IPS DF 4.7 (cell line): Measurements from ENCODE around the gene GRIN2C.
"Not testable (repeated sequence)": the region's sequence is repeated elsewhere in the genome, so short reads cannot be mapped to it uniquely, and the experiment has no call there.

Experiments
- DNase-seq: peaks from one replicate; pipeline ENCODE4 v3.0.0-alpha.2; 2013; ENCODE audit warnings: low spot score; ENCODE audit errors: extremely low read depth

Gene GRIN2C

GRCh38 chr17:74879308-74879707 lies 19.6 kb upstream of the GRIN2C start:
- no peak for DNase-seq

DNA sequence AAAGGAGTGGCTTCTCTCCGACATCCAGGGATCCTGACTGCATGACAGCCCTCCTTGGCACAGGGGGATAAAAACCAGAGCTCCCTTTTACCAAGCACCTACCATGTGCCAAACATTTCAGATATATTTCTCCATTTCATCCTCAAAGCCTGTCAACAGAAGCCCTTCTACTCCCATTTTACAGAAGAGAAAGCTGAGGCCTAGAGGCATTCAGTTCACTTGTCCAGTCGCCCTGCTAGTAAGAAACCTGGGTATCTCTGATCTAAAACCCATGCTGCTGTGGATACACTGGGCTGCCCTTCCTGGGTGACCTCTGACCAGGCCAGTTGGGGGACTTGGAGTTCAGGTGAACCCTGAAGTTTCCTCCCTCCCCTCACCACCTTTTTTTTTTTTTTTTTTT lies 19.0 kb upstream of the GRIN2C start:
- no peak for DNase-seq

GRCh38 chr17:74877592-74878548 lies 18.2 kb upstream of the GRIN2C start:
- no peak for DNase-seq

- DNase-seq = no peak
Measured at GRCh38 chr17:74875977-74876593, 16.4 kb upstream of the GRIN2C start.

DNA sequence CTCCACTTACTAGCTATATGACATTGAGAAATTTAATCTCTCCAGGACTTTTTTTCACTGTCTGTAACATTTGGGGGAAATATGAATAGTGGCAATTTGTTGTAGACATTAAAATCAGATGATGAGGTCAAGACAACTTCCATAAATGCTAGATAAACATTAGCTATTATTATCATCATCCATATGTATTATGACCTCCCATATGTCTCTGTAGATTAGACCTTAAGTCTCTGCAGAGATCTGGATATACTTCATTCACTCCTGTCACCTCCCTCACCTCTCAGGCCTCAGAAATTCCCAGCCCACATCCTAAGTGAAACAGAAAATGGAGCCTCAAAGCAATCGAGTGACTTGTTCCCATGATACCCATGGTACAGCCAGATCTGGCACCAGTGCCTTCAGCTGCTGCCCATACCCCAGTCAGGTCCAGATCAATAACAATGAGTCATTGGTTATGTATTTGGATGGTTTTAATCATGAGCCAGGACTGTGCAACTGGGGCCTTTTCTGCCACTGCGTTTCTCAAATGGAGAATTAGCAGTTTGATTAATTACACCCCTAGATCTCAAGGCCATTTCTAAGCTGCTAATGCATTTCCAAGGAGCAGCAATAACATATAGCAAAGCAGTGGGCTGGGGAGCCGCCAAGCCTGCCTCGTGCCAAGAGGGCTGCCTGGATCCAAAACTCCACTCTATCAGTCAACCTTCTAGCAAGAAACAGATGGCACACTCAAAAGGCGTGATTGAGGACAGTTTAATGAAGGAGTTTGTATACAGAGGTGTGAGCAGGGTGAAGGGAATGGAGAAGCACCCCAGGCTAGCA lies 15.7 kb upstream of the GRIN2C start:
- no peak for DNase-seq

GRCh38 chr17:74874615-74875037 lies 14.9 kb upstream of the GRIN2C start:
- DNase-seq = no peak

GRCh38 chr17:74873874-74874614 lies 14.4 kb upstream of the GRIN2C start:
- DNase-seq = no peak

DNA sequence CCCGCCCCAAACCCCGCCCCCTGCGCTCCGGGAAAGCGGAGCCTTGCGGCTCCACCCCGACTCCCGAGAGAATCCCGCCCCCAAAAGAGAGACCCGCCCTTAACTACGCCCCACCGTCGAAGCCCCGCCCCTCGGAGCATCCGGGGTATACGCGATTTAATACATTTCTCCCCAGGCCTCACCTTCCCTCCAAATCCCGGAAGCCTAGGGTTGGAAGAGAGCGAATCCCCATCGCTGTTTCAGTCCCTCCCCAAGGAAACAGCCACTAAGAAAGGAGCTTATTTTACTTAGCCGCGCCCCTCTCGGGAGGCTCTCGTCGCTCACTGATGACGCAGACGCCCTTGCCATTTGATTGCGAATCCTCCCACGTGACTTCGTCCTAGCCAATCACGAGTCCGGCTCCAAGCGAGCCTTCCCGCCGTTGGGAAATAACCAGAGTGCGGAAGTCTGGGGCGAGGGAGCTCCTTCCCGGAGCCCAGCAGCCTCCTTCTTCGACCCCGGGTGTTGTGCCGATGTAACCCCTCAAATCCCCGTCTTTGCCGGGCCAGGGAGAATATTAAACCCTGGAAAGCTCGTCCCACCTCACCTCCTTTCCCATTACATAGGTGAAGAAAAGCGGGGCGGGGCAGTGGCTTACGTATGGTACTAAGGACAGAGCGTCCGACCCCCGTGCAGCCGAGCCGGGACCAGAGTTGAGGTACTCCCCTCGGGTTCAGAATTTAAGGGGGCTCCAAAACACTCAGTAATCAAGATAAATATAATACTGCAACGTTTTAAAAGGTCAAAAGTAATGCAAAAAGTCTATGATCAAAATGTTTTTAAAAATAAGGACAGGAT lies 13.6 kb upstream of the GRIN2C start:
- peak; percentile 99 for DNase-seq

GRCh38 chr17:74872313-74873036 lies 12.8 kb upstream of the GRIN2C start, which contains the start of gene FDXR:
Gene FDXR (minus strand): TSS chr17:74872994. CDS start chr17:74872944, 50 bp downstream.
- no peak for DNase-seq

DNA sequence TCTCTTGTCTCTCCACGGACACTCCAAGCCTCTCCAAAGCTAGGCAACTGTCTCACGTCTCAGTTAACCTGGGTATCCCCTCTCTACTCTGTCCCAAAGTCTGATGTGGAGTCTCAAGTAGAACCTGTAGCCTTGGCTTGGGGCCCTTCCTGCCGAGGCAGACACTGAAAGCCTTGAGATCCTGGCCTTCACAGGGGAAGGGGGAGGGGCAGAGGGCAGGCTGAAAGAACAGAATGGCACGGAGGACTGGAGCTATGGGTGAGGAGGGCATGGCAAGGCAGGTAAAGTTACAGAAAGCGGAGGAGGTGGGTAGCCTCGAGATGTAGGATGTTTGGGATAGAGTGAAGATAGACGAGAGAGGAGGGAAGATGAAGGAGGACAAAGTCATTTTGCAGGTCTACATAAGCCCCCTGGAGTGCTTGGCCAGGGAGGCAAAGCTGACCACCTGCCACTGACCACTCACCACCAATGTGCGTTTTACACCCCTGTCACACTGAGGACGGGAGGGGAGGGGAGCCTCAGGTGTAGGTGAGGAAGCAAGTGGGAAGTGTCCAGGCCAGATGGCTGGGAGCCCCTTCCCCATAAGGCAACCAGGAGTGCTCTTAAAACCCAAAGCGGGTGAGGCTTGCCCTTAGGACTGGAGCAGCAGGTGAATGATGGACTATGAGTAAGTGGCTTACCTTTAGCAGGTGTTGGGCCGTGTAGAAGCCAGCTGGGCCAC lies 11.8 kb upstream of the GRIN2C start:
- DNase-seq = no peak

DNA sequence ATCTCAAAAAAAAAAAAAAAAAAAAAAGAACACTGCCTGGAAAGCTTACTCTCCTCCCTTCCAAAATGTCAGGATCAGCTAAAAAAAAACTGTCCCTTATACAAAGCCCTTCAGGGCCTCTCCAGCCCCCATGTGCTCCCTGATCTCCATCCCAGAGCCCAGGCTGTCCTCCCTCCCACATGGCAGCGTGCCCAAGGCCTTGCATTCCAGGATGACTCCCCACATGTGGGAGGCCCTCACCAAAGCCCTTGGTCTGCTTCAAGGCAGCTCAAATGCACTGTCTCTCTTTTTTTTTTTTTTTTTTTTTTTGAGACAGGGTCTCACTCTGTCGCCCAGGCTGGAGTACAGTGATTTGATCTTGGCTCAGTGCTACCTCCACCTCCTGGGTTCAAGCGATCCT lies 10.8 kb upstream of the GRIN2C start:
- DNase-seq = no peak

GRCh38 chr17:74870028-74870427 lies 10.3 kb upstream of the GRIN2C start:
- not testable (repeated sequence) for DNase-seq

- no peak for DNase-seq
Measured at GRCh38 chr17:74868908-74869255, 9.2 kb upstream of the GRIN2C start.

- DNase-seq = no peak
Measured at GRCh38 chr17:74868251-74868907, 8.7 kb upstream of the GRIN2C start.

DNA sequence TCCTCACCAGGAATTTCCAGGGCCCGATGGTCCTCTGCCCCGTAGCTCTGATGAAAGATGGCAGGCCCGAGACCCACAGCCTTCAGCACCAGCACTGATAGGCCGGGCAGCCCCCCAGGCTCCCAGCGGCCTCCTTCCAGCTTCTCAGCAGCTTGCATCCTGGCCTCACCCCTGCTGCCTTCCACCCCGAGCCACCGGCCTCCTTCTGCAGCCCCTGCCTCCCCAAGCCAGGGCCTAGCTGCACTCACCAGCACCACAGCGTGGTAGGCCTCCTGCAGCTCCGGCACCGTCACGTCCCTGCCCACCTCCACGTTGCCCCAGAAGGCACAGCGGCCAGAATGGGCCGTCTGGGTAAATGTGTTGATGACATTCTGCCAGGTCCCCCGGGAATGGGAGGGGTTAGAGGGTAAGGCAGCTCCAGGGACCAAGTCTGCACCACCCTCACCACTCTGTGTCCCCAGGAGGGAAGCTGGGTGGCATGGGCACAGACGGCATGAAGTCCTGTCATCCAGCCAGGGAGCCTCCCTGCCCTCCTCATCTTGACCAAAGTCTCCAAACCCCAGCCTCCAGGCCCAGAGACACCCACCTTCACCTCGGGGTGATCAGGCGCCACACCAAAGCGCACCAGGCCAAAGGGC lies 6.6 kb upstream of the GRIN2C start:
- DNase-seq = no peak

DNA sequence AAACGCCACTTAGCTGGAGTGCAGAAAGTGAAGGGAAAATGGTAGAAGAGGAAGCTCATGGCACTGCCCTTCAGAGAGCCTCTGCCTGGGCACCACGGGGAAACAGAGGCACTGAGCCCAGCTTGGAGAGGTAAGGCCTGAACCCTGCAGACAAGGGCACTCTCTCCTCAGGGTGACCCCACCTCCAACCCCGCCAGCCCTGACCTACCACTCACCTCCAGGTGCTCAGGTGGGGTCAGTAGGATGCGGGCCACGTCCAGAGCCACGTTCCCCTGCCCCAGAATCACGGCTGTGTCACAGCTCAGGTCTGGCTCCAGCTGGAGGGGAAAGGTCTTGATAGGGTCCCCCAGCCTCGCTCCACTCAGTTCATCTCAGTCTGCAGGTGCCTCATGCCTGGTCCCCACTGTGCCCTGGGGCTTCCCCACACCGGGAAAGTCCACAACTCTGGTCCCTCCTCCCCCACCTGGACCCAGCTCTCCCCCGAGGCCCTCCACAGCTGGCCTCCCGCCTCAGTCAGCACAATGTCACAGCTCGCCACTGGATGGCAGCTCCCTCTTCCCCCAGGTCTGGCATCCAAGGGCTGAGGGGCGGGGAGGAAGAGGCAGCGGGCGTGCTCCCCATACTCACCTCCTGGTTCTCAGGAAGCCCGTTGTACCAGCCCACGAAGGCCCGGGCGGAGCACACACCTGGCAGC lies 6.0 kb upstream of the GRIN2C start:
- no peak for DNase-seq

- DNase-seq = no peak
Measured at GRCh38 chr17:74864866-74865395, 5.2 kb upstream of the GRIN2C start.
